HG03064 (cell line): ENCODE data around the gene CDH8.
"Not testable (repeated sequence)": the region's sequence is repeated elsewhere in the genome, so short reads cannot be mapped to it uniquely, and the experiment has no call there.

Experiments used
- ATAC-seq: cut with Tn5 transposase; IDR thresholded peaks from one replicate; pipeline ENCODE4 v1.9.1; 2021; ENCODE audit warnings: low read depth; ENCODE audit not compliant: unreplicated experiment

Gene CDH8

DNA sequence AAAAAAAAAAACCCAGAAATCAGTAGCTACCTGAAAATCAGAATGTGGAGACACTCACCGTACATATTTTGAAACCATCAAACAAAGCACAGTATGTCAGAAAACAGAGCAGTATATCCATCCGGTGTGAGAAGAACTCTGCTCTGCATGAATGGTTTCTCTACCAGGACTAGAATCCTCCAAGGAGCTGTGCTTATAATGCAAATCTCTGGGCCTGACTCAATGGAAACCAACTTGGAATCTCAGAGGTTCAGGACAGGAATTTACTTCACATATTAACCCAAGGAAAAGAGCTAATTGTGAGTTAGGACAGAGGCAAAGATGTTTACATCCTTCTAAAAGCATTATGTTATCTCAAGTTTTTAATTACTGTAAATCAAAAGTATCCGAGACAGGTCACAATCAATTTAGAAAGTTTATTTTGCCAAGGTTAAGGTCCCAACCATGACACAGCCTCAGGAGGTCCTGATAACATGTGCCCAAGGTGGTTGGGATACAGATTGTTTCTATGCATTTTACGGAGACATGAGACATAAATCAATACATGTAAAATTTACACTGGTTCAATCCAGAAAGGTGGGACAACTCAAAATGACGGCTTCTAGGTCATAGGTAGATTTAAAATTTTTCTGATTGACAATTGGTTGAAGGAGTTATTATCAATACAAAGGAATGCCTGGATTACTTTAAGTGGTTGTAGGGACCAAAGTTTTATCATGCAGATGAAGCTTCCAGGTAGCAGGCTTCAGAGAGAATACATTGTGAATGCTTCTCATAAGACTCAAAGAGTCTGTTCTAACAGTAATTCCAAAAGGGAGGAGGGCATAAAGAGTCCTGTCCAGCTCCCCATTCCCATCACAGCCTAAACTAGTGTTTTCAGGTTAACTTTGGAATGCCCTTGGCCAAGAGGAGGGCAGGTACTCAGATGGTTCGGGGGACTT is 164.1 kb downstream of the CDH8 start:
- ATAC-seq: no peak

DNA sequence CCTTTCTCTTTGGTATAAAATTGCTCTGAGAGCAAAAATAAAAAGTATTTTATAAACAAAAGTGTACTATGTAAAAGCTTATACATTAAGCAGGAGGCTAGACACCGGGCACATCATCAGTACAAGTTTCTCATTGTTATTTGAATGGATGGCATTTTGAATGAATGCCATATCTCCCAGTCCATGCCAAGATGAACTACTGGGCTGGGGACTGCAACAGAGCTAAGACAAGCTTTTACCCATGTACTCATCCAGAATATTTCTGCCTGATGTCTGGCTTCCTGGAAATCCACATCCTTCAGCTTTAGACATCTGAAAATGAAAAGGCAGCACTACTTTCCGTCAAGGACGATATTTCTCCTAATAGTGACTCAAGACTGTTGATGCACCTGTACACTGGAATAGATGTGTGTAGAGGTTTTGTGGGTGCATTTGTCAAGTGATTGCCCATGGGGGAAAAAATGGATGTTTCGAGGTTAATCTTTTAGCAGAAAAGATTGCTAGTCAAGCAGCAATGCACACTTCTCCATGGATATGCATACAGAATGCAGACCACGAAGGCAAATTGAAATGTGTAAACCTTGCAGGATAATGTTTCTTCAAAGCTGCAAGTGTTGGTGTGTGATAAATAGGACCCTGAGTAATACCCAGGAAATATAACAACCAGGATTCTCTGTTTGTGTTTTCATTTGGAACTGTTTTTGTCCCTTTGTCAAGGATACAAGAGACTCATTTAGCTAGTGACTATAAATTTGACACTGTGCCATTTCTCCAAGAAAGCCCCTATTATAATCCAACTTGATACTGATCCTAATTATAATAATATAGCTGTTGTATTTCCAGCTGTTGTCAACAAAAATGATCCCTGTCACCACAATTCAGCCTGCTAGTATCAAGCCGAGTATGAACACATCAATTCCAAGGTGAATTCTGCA is 173.8 kb downstream of the CDH8 start:
- no peak for ATAC-seq

DNA sequence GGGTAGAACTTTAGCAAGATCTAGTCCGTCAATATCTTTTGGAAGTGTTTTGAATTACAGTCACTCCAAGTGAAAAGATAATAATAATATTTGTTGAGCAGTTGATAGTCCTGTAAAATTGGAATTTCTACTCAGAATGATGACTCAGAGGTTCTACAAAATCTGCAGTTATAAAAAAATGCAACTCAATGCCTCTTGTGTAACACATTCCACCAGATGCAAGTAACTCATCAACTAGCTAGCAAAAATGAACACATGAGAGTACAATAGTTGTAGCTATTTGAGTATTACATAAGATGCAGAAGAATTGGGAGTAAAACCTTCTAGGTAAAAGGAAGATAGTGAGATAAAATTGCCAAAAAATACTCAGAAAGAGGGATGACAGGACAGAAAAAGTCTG is 177.2 kb downstream of the CDH8 start:
- ATAC-seq: no peak

DNA sequence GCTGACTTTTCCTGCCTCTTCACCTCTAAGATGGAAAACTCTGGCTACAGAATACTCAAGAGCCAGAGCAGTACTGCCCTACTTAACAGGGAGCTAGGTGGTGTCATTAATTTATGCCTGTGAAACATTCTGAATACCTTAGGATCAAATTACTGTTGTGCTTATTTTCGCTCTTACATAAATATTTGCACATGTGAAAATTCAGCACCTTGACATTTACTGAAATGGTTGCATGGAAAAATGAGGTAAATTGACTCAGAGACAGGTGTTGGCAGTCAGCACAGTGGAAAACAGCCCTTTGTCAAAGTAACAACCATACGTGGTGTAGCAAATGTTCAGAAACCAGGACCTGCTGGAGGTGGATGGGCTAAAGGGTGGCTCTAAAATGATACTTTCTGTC is 193.6 kb downstream of the CDH8 start:
- no peak for ATAC-seq

DNA sequence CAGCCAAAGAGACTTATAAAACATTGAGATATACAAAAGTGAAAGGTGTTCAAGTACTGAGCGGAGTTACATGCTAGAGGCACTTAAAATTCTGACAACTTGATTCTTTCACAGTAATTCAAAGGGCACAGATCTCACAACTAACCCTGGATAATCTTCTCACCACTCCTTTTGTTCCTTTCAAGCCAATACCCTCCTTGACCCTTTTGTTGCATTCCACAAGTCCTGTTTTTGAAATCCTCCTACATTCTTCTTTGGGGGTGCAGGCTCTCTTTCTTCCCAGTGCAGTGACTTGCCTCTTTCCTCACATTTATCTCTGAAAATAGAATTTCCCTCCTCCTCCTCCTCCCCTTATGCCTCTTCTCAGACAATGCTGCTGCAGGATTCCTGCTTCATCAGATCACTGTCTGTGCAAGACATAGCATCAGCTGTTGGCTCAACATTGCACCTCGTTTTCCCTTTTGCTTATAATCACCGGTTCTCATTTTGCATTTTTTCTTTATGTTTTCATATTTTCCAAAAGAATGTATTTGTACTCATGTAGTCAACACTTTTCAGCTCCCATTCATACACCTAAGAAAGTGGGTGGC is 199.3 kb downstream of the CDH8 start:
- no peak for ATAC-seq

DNA sequence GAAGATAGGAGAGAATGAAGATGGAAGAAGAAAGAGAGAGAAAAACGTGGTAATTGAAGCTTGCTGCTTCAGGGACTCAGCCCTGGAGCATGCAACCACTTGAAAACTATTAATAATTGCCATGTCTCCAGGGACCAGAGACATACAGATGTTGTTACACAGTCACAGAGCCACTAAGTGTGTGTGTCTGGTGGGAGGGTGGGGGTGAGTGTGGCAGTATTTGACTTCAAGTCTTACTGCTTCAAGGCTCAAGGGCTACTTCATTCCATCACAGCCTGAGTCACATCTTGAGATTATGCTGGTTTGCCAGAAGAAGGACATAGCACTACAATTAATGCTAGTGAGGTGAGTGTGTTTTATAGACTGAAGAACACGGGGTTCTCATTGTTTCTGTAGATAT is 202.2 kb downstream of the CDH8 start:
- no peak for ATAC-seq

DNA sequence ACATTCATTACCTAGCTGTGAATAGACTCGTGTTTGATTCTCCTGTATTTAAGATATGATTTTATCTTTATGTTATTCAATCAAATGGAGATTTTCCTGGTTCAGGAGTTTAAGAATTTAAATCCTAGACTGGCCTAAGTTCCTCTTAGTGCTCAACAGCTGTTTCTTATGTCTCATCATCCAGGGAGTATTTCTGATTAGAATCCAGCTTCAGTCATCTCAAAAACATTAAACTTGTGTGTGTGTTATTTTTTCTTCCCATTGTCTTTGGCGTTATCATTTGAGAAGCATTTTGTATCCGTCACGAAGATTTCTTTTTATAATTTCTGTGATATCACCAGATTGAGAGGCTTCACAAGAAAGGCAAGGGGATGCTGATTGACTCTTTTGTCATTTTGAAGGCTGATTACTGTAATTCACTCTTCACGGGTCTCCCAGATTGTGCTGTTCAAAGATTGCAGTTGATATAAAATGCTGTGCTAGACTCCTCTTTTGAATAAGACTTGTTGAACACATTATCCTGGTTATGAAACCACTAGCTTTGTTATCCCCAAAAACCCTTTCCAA is 204.8 kb downstream of the CDH8 start:
- no peak for ATAC-seq

DNA sequence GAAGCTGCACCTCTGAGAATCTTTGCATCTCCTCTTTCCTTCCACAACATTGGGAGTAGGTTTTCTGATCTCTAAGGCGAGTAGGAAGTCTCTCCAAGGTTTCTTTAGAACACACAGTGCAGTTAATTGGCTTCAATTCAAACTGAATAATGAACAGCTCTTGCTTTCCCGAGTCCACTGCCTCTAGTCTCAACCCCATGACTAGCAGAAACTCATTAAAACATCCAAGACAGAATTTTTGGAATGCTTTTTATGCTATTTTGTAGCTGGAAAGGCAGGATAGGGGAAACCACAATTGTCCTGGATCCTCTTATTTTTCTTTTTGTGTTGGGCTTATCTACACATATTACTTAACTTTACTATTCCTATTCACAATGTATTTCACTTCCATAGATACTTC is 206.6 kb downstream of the CDH8 start:
- ATAC-seq: no peak

DNA sequence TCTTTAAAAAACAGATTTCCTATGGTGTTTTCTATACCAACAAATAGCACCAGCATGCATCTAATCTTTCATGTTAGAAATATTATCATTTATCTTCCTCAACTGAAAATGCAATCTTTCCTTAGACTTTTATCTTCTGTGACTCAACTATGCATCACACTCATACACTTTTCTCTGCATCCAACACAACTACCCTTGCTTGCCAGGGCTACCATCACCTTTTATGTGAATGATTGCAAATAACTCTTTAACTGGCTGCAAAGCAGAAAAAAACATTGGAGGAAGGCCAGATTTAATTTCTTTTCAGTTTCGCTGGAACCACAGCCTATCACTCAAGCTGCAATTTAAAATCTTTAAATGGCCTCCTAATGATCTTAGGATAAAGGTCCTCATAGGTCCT is 212.9 kb downstream of the CDH8 start:
- no peak for ATAC-seq

DNA sequence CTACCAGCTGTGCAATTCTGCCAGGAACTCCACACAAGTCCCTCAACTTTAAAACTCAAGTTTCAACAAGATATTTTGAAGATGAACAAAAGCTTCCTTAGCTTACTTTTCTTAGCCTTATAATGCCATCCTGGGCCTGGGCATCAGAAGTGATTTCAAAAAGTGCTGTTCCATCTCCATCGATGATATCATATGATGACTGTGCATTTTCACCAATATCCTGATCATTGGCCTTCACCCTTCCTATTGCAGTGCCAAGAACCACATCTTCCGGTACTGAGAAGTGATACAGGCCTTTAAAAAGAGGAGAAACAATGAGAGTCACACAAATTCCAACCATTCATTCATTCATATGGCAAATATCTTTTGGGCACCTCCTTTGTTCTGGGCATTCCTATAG is 215.4 kb downstream of the CDH8 start:
- no peak for ATAC-seq

DNA sequence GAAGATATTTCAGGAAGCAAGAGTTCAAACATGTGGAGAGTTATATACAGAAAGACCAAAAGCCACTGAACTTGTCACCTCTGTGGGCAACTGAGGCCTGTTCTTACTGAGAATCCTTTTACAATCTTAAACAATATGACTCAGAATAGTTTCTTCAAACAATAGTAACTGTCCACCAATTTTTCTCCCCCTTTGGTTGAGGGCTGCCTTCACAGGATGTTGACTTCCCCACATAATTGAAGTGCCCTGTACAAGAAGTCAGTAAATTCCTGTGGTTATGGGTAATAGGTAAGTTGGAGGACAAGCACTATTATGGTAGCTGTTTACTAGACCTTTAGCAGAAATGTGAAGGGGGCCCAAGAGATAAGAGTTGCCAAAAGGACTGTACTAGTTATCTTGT is 215.8 kb downstream of the CDH8 start:
- ATAC-seq: no peak

DNA sequence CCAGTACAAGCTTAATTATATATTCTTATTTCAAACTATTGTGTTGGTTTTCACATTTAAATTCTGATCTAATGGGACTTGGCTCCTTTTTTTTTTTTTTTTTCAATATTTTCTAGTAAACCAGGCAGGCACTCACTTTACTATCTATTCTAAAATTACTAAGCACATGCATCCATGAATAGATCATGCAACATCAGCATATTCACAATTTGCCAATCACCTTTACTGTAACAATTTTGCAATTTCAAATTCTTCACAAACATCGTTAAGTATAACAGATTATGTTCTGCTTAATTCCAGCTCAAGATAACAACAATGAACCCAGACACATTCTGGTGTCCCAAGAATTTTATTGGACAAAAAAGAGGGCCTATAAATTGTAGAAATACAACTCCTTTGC is 217.4 kb downstream of the CDH8 start:
- no peak for ATAC-seq

DNA sequence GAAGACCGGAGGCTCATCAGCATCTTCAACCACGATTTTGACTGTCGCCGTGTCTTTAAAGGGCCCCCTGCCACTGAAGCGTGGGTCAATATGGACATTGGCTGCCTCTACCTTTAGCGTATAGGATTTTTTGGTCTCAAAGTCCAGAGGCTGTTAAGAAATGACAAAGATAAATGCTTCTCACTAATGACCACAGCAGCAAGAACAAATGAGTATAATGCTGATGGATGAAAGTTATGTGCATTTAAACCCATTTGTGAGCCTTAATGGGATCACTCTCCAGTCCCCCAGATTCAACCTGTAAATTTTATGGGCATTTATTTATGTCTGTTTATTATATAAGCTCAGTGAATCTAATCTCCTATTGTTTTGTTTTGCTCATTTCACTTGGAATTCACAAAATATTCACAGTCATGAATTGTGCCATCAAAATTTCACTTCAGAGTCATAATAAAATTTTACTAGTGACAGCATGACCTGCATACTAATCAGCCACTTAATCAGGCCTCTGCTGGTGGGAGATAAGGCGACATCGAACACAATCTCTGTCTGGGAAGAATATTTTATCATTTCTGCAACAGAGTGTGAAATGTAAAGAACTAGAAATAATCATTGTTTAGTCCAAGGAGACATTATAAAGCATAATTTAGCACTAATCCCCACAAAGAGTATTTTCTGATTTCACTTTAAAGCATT is 218.5 kb downstream of the CDH8 start:
- no peak for ATAC-seq

DNA sequence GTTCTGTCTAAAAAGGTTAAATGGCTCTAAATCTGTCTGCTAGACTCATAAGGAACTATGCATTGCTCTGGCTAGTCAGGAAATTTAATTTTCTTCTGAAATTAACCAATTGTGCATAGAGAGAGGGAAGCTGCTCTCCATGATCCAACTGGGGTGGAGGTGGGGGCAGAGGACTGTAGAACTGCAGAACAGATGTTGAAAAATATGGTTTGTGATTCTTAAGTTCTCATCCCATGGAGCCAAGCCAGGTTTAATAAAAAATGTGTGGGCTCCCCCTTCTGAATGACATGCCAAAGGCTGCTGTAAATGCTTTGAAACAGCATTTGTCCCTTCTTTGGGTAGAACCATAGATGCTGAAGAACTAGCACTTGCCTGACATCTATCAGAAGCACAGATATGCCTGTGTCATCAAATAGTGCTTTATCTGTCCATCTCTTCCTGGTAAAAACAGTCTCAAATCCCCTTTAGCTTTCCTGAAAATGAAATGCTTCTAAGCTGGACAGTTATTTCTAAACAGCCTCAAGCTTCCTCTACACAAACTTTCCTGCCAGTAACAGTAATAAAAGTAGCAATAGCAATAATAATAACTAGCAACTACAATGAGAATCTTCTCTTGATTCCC is 221.4 kb downstream of the CDH8 start:
- no peak for ATAC-seq

DNA sequence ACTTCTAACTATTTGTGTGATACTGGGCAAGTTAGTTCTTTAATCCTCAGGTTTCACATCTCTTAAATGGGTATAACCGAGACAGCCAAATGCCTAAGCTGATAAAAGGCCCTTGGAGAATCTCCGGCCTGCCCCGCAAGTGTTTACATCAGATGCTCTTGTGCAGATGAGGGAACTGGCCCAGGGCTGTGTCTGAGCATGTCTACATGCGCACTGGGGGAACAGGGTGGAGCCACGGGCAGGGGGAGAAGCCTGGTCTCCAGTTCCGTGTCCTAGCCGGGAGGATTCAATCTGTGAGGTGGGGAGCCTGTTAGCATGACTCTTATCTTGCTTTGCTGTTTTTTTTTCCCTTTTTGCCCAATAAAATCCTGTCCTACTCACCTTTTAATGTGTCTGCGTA is 222.9 kb downstream of the CDH8 start:
- ATAC-seq: no peak

DNA sequence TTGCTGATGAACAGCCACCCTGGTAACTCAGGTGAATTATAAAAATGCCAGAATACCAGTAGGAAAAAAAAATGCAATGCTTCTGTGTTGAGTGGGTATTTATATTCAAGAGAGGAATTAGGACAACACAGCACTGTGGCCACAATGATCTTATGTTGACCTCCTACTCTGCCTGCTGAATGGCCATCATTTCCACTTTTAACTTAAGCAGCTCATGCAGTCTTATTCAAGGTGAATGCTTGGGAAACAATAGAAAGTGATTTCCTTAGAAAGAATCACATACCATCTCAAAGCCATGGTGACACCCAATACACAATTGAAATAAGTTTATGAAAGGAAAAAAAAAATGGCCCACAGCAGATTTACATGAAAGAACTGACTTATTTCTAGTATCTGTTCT is 224.0 kb downstream of the CDH8 start:
- ATAC-seq: no peak

DNA sequence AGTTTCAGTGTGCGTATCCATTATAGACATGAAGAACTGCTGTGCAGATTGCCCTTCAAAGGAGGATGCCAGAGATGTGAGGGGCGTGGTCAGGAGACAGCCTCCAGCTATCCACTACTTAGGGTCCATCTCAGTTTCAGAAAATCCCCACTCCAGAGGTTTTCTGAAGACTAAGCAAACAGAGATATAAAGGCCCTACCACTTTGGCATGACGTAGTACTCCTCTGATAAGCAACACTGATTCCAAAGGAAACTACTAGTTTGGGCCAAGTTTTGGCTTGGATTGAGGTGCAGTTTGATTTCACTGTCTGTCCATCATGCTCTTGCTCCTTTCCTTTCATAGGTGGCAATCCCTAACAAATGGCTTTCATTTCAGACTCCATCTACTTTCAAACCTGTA is 228.7 kb downstream of the CDH8 start:
- ATAC-seq: no peak

DNA sequence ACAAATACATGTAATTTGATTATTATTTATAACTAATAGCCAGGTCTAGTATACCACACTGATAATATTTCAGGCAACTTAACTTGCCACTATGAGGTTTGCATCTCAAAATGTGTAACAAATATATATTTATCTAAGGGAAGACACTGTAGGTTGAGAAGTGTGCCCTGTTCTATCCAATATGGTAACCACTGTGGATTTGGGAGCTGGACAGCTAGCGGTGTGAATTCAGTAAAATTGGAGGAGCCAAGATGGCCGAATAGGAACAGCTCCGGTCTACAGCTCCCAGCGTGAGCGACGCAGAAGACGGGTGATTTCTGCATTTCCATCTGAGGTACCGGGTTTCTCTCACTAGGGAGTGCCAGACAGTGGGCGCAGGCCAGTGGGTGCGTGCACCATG is 235.0 kb downstream of the CDH8 start:
- not testable (repeated sequence) for ATAC-seq

DNA sequence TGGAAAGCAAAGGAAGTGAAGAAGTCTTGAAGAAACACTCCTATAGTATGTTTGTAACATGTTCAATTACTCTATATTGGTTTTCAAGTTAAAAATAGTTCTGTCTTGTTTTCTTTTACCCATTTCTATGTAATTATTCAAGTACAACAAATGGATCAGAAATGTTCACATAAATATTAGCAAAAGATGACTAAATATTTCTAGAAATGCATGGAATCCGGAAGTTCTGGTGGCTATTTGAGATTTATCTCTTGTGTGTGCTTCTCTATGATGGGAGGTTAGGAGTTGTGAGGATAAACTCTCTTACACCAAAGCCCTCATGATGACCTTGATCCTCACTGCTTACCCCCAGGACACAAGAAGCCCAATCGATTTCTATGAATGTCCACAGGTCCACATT is 237.5 kb downstream of the CDH8 start:
- no peak for ATAC-seq

DNA sequence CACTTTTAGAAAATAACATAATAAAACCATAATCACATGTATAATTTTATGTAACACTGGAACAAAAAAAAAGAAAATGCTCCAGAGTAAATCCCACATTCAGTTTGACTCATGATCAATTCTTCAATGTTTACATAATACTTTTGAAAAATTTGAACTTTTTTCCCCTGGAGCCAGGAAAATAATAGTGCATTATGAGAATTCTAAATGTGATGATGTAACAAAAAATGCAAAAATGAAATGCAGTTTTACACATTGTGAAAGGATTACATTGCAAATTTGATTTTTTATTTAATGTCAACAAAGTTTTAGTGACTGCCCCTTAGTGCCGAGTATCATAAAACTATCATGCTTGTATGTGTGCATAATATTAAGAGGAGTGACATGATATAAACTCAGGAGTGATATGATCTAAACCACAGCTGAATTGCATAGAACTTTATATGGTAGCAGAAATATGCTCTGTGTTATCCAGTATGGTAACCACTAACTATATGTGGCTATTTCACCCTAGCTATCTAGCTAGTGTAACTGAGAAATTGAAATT is 238.2 kb downstream of the CDH8 start:
- no peak for ATAC-seq
